Activated CD8-positive, alpha-beta memory T cell treated with anti-CD3 and anti-CD28 coated beads, Interleukin-2, amount 50 U/mL, for 4 hours (primary cell): ENCODE data around the gene MINAR2.

ENCODE experiments used
- DNase-seq: peaks from one replicate; pipeline ENCODE4 v3.0.0-alpha.2; 2020

MINAR2 gene

DNA sequence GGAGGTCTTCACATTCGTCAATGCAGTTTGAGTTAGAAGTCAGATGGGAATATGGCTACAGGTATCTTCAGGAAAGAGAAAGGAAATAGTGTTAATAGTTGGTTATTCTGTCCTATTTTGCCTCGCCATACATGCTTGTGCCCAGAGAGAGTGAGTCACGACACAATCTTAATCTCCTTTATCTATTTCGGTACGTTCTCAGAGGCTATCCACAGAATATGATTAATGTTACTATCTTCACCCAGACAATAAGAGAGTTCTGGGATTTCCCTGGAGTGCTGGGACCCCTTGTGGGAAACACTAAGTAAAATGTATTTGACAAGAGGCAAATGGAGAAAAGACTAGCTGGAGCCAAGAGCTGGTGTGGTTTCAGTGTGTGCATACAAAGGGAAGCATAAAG lies 25.5 kb downstream of the MINAR2 start:
- DNase-seq, result no peak

- no peak for DNase-seq
Measured at GRCh38 chr5:129781594-129781993, 33.7 kb downstream of the MINAR2 start.

DNA sequence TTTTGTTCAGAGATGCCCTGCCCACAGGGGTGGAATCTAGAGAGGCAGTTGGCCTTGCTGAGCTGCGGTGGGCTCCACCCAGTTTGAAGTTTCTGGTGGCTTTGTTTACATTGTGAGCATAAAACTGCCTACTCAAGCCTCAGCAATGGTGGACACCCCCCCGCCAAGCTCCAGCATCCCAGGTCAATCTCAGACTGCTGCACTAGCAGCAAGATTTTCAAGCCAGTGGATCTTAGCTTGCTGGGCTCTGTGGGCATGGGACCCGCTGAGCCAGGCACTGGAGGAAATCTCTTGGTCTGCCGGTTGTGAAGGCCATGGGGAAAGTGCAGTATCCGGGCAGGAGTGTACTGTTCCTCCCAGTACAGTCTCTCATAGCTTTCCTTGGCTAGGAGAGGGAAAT lies 55.5 kb downstream of the MINAR2 start:
- DNase-seq, result no peak

DNA sequence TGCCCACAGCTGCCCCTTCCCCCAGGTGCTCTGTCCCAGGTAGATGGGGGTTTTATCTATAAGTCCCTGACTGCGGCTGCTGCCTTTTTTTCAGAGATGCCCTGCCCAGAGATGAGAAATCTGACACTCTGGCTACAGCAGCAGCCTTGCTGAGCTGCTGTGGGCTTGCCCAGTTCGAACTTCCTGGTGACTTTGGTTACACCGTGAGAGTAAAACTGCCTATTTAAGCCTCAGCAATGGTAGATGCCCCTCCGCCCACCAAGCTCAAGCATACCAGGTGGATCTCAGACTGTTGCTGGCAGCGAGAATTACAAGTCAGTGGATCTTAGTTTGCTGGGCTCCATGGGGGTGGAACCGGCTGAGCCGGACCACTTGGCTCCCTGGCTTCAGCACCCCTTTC lies 56.8 kb downstream of the MINAR2 start:
- DNase-seq, result no peak

GRCh38 chr5:129807162-129807814 lies 59.4 kb downstream of the MINAR2 start:
- no peak for DNase-seq
